HCT116 (cell line): ENCODE results near the gene LRCH3. TPM values are rescaled to one million over a fixed set of nuclear protein-coding genes. Genes with fewer than 3 reads are reported as not detected.
"Not testable (repeated sequence)": the region's sequence is repeated elsewhere in the genome, so short reads cannot be mapped to it uniquely, and the experiment has no call there.

ENCODE experiments used
- ATAC-seq: fragments of 200-7000 bp; cut with Tn5 transposase; 2 replicates; pipeline ENCODE4 v1.9.1; 2020; ENCODE audit warnings: mild to moderate bottlenecking, moderate library complexity
- BruUV-seq: library from RNA; stranded (reverse); fragments of 400-500 nt; replicated peaks from 2 replicates; lab custom pipeline; 2021; lab: Mats Ljungman, UMichigan
- CTCF ChIA-PET: fragments of 300-600 bp; sonication (Branson Sonifier 250); formaldehyde crosslinking; loops from one replicate; lab custom pipeline; 2021; ENCODE audit warnings: antibody characterized with exemption; lab: Charles Lee
- POLR2A ChIA-PET: fragments of 300-600, 350-600 bp; sonication (Branson Sonifier 250); formaldehyde crosslinking; loops from one replicate; lab custom pipeline; 2021; ENCODE audit warnings: antibody characterized with exemption; lab: Charles Lee
- RAD21 ChIA-PET, 2 experiments: fragments of 300-600 bp; sonication (Branson Sonifier 250); formaldehyde crosslinking; loops; one replicate each; lab custom pipeline; 2023; ENCODE audit warnings: low total read pairs in 2 of 2; ENCODE audit not compliant: uncharacterized antibody in 2 of 2, unreplicated experiment in 2 of 2, low non-redundant PET in 1 of 2; lab: Charles Lee
- DNase-seq: peaks from one replicate; pipeline ENCODE4 v3.0.0-alpha.2; 2010; ENCODE audit warnings: low read depth, low spot score
- H2AFZ ChIP-seq: fragments of 200-600 bp; shearing (Covaris generic), sonication (generic); 2 replicates; pipeline ENCODE4 v1.6.1; 2017; ENCODE audit warnings: low read depth, mixed run types, mixed read lengths, antibody characterized with exemption, low read length; ENCODE audit not compliant: poor library complexity, severe bottlenecking
- H3K27ac ChIP-seq: 2 replicates; pipeline ENCODE4 v1.5.1; 2012; ENCODE audit warnings: low read depth, low read length
- H3K27me3 ChIP-seq: fragments of 200-600 bp; sonication (generic); 2 replicates; pipeline ENCODE4 v1.6.1; 2016; ENCODE audit warnings: mixed run types, low read length, mixed read lengths; ENCODE audit not compliant: insufficient read depth
- H3K36me3 ChIP-seq, 2 experiments: fragments of 200-500 bp in 1 of 2; fragments of 200-600 bp in 1 of 2; sonication (Bioruptor generic) in 1 of 2; sonication (generic) in 1 of 2; 2 replicates each; pipeline versions ENCODE4 v1.5.1 to v1.6.1; 2014 to 2016; ENCODE audit warnings: low read length in 2 of 2, inconsistent platforms in 1 of 2, mixed read lengths in 1 of 2, mixed run types in 1 of 2; ENCODE audit not compliant: insufficient read depth in 2 of 2, control insufficient read depth in 1 of 2
- H3K4me1 ChIP-seq, 2 experiments: fragments of 200-600 bp in 1 of 2; sonication (generic) in 1 of 2; 2 replicates each; pipeline versions ENCODE4 v1.5.1 to v1.6.1; 2012 to 2017; ENCODE audit warnings: low read length in 2 of 2, inconsistent platforms in 1 of 2, mild to moderate bottlenecking in 1 of 2, mixed read lengths in 1 of 2, mixed run types in 1 of 2, moderate library complexity in 1 of 2; ENCODE audit not compliant: insufficient read depth in 2 of 2, control insufficient read depth in 1 of 2
- H3K4me2 ChIP-seq: fragments of 200-600 bp; sonication (generic); 2 replicates; pipeline ENCODE4 v1.6.1; 2017; ENCODE audit warnings: mixed run types, low read length, mixed read lengths
- H3K4me3 ChIP-seq, 2 experiments: fragments of 200-600 bp in 1 of 2; sonication (generic) in 1 of 2; replicated peaks in 1 of 2; 2 replicates each; pipeline ENCODE4 v1.5.1; 2011 to 2016; ENCODE audit warnings: low read length in 2 of 2, control low read depth in 1 of 2, low read depth in 1 of 2, mild to moderate bottlenecking in 1 of 2, mixed read lengths in 1 of 2, mixed run types in 1 of 2
- H3K79me2 ChIP-seq: fragments of 200-600 bp; sonication (generic); 2 replicates; pipeline ENCODE4 v1.6.1; 2017; ENCODE audit warnings: mild to moderate bottlenecking, mixed run types, low read length, moderate library complexity, mixed read lengths; ENCODE audit not compliant: insufficient read depth
- H3K9ac ChIP-seq: fragments of 200-600 bp; sonication (generic); 2 replicates; pipeline ENCODE4 v1.6.1; 2016; ENCODE audit warnings: low read length, mixed read lengths
- H3K9me2 ChIP-seq: fragments of 200-600 bp; sonication (generic), shearing (Covaris generic); 2 replicates; pipeline ENCODE4 v1.6.1; 2017; ENCODE audit warnings: mixed run types, mild to moderate bottlenecking, moderate library complexity; ENCODE audit not compliant: insufficient read depth
- H3K9me3 ChIP-seq, 2 experiments: fragments of 200-500 bp in 1 of 2; fragments of 200-600 bp in 1 of 2; sonication (Bioruptor generic) in 1 of 2; sonication (generic) in 1 of 2; 2 replicates each; pipeline ENCODE4 v1.6.1; 2014 to 2017; ENCODE audit warnings: low read length in 2 of 2, mixed read lengths in 2 of 2, inconsistent platforms in 1 of 2, low read depth in 1 of 2, mild to moderate bottlenecking in 1 of 2, mixed run types in 1 of 2, moderate library complexity in 1 of 2; ENCODE audit not compliant: control insufficient read depth in 1 of 2, insufficient read depth in 1 of 2
- H4K20me1 ChIP-seq: fragments of 200-600 bp; sonication (generic), shearing (Covaris generic); 2 replicates; pipeline ENCODE4 v1.6.1; 2017; ENCODE audit warnings: mixed run types, mild to moderate bottlenecking, moderate library complexity; ENCODE audit not compliant: insufficient read depth
- ELF1 ChIP-seq: IDR thresholded peaks from 2 replicates; pipeline ENCODE4 v1.6.1; 2012; ENCODE audit warnings: low read depth, borderline replicate concordance
- FOSL1 ChIP-seq: IDR thresholded peaks from 2 replicates; pipeline ENCODE4 v1.6.1; 2012; ENCODE audit warnings: low read depth
- SIN3A ChIP-seq: IDR thresholded peaks from 2 replicates; pipeline ENCODE4 v1.6.1; 2012; ENCODE audit warnings: low read depth
- SRF ChIP-seq: IDR thresholded peaks from 2 replicates; pipeline ENCODE4 v1.6.1; 2012; ENCODE audit warnings: low read depth
- ZBTB33 ChIP-seq: IDR thresholded peaks from 2 replicates; pipeline ENCODE4 v1.6.1; 2011; ENCODE audit warnings: mild to moderate bottlenecking, low read length, moderate library complexity; ENCODE audit not compliant: insufficient replicate concordance; ENCODE audit errors: extremely low read depth
- intact Hi-C: fragments of 100-400 bp; cut with micrococcal nuclease; formaldehyde crosslinking; loops from 2 replicates; pipeline ENCODE4 v1.10.0; 2022
- total RNA-seq: library from RNA; stranded (reverse); gene quantifications from one replicate; pipeline ENCODE4 v1.2.1, GENCODE V29; 2021; ENCODE audit not compliant: unreplicated experiment

Gene LRCH3
- total RNA-seq, 1 experiment from 2014 or later: 38.1 TPM

GRCh38 chr3:197912741-197913476, 121.9 kb downstream of the LRCH3 start:
- ChIA-PET POLR2A (no interaction called here), CTCF (no interaction called here), RAD21 (no interaction called here)
- Histone ChIP-seq H3K4me2 (no peak overlapping the region), H4K20me1 (no peaks in the 10 kb centered on the region), H3K27me3 (no peaks in the 10 kb centered on the region), H3K9me3 (no peaks in the 10 kb centered on the region), H3K4me3 (no peak overlapping the region), H3K9me2 (no peaks in the 10 kb centered on the region), H3K79me2 (no peaks in the 10 kb centered on the region), H3K36me3 (no peaks in the 10 kb centered on the region), H2AFZ (no peak overlapping the region), H3K9ac (no peak overlapping the region), H3K4me1 (no peaks in the 10 kb centered on the region), H3K27ac (no peak overlapping the region)
- intact Hi-C loops: no loop called here
- no TSS peak for BruUV-seq
- no peak for ATAC-seq
- DNase-seq: no peak
- no peak for TF ChIP-seq SRF

GRCh38 chr3:197913641-197914380, 122.8 kb downstream of the LRCH3 start:
- intact Hi-C loops: no loop called here
- ChIA-PET POLR2A (no interaction called here), RAD21 (no interaction called here), CTCF (no interaction called here)
- H3K79me2 ChIP-seq: no peaks in the 10 kb centered on the region
- H3K4me2 ChIP-seq: no peak overlapping the region
- H3K27me3 ChIP-seq: no peaks in the 10 kb centered on the region
- DNase-seq (no peak), ATAC-seq (no peak)
- no peaks in the 10 kb centered on the region for H3K4me1 ChIP-seq
- no peaks in the 10 kb centered on the region for H3K9me3 ChIP-seq
- TF ChIP-seq FOSL1 (no peak), ELF1 (no peak), SIN3A (no peak), ZBTB33 (no peak), SRF (no peak)
- no peak overlapping the region for H3K4me3 ChIP-seq
- H3K9me2 ChIP-seq: no peaks in the 10 kb centered on the region
- no peak overlapping the region for H3K9ac ChIP-seq
- H3K36me3 ChIP-seq: no peaks in the 10 kb centered on the region
- no peak overlapping the region for H3K27ac ChIP-seq
- no peaks in the 10 kb centered on the region for H4K20me1 ChIP-seq
- no peak overlapping the region for H2AFZ ChIP-seq
- no TSS peak for BruUV-seq

GRCh38 chr3:197921429-197922275, 130.6 kb downstream of the LRCH3 start:
- ATAC-seq, H3K9ac ChIP-seq, H3K9me2 ChIP-seq, H3K4me2 ChIP-seq, POLR2A ChIA-PET, RAD21 ChIA-PET, CTCF ChIA-PET, H3K4me3 ChIP-seq, intact Hi-C loops, H2AFZ ChIP-seq, H3K27me3 ChIP-seq, DNase-seq, H3K79me2 ChIP-seq, H3K4me1 ChIP-seq, H3K9me3 ChIP-seq, H3K36me3 ChIP-seq, H4K20me1 ChIP-seq, H3K27ac ChIP-seq, BruUV-seq: not testable (repeated sequence)
